ENCODE measurements around the gene GLT6D1.

GLT6D1 gene

GRCh38 chr9:135582966-135583687 lies 56.2 kb downstream of the GLT6D1 start:
- DNase-seq = no peak

GRCh38 chr9:135582541-135582940 lies 56.8 kb downstream of the GLT6D1 start:
- DNase-seq = no peak

GRCh38 chr9:135581636-135582426 lies 57.5 kb downstream of the GLT6D1 start:
- DNase-seq = no peak

- no peak for DNase-seq
Measured at GRCh38 chr9:135580664-135581380, 58.5 kb downstream of the GLT6D1 start.

- DNase-seq = no peak
Measured at GRCh38 chr9:135579889-135580660, 59.3 kb downstream of the GLT6D1 start.

- no peak for DNase-seq
Measured at GRCh38 chr9:135579356-135579755, 60.0 kb downstream of the GLT6D1 start.

GRCh38 chr9:135577256-135577655 lies 62.1 kb downstream of the GLT6D1 start:
- DNase-seq = no peak

- DNase-seq = no peak
Measured at GRCh38 chr9:135575995-135576631, 63.2 kb downstream of the GLT6D1 start.

- no peak for DNase-seq
Measured at GRCh38 chr9:135574943-135575342, 64.4 kb downstream of the GLT6D1 start.

- no peak for DNase-seq
Measured at GRCh38 chr9:135574331-135574730, 65.0 kb downstream of the GLT6D1 start.
